Hepatocyte (in vitro differentiated cells): ENCODE measurements around the gene COPS6.

ENCODE experiments used
- CTCF ChIP-seq: fragments of 200-600 bp; sonication (generic); IDR thresholded peaks from 2 replicates; pipeline ENCODE4 v1.5.1; 2016; ENCODE audit warnings: antibody characterized with exemption, mild to moderate bottlenecking; ENCODE audit not compliant: poor library complexity
- EZH2 ChIP-seq: fragments of 200-600 bp; sonication (generic); IDR thresholded peaks from 2 replicates; pipeline ENCODE4 v1.6.1; 2016; ENCODE audit warnings: antibody characterized with exemption, mild to moderate bottlenecking, borderline replicate concordance
- EZH2phosphoT487 ChIP-seq: fragments of 200-600 bp; sonication (generic); IDR thresholded peaks from one replicate; pipeline ENCODE4 v1.6.1; 2018; ENCODE audit warnings: antibody characterized with exemption, mild to moderate bottlenecking, low read depth, moderate library complexity; ENCODE audit not compliant: unreplicated experiment, severe bottlenecking

- peak; percentile 6 for TF ChIP-seq CTCF
- no peak for TF ChIP-seq EZH2
- TF ChIP-seq EZH2phosphoT487 = no peak
Observed at GRCh38 chr7:100109521-100110163, 20.9 kb downstream of the COPS6 start.
